Adrenal gland (tissue), 12 donors: ENCODE results near the gene MCM3AP. TPM values are rescaled to one million over a fixed set of nuclear protein-coding genes. Genes with fewer than 3 reads are reported as not detected.

ENCODE experiments used
- DNase-seq, 7 donors: peaks; one replicate each; pipeline ENCODE4 v3.0.0-alpha.2; 2019 to 2020
- H3K27ac ChIP-seq, 5 donors: fragments of 200-600 bp; sonication (generic) in 4 of 5; 1 replicate in 3 of 5; 2 replicates in 2 of 5; pipeline versions ENCODE4 v1.5.1 to v1.8.0; 2016 to 2020; ENCODE audit warnings: mild to moderate bottlenecking in 1 of 5
- H3K27me3 ChIP-seq: fragments of 200-600 bp; 2 replicates; pipeline ENCODE4 v1.8.0; 2021
- H3K36me3 ChIP-seq, 2 donors: fragments of 200-600 bp; replicated peaks in 1 of 2; 1 replicate in 1 of 2; 2 replicates in 1 of 2; pipeline versions ENCODE4 v1.5.1 to v1.8.0; 2018 to 2022
- H3K4me1 ChIP-seq, 2 donors: fragments of 200-600 bp; replicated peaks in 1 of 2; 1 replicate in 1 of 2; 2 replicates in 1 of 2; pipeline versions ENCODE4 v1.5.1 to v1.8.0; 2018 to 2021
- H3K4me3 ChIP-seq, 4 donors: fragments of 200-600 bp; sonication (generic) in 3 of 4; one replicate each; pipeline ENCODE4 v1.5.1; 2016 to 2018
- H3K9me3 ChIP-seq, 3 donors: fragments of 200-600 bp; sonication (generic) in 1 of 3; replicated peaks in 1 of 3; 1 replicate in 2 of 3; 2 replicates in 1 of 3; pipeline versions ENCODE4 v1.5.1 to v1.8.0; 2016 to 2021
- POLR2A ChIP-seq, 2 donors: fragments of 450-650 bp; IDR thresholded peaks; one replicate each; pipeline ENCODE4 v1.6.1; 2017; ENCODE audit warnings: antibody characterized with exemption in 2 of 2, mild to moderate bottlenecking in 2 of 2, moderate library complexity in 1 of 2
- WGBS, 4 donors: extraction: QIAGEN DNeasy Blood & Tissue Kit in 2 of 4; methylation state at CpG; one replicate each; pipeline versions ENCODE4 v1.1.5 to v1.1.7; 2013 to 2017; 5-methylcytosine and 5-hydroxymethylcytosine counted together
- intact Hi-C, 2 donors: fragments of 100-400 bp; cut with DNase I; formaldehyde crosslinking; loops; one replicate each; pipeline versions ENCODE4 v1.14.1 to v1.15.0; 2022 to 2023
- polyA plus RNA-seq, 3 donors: library from polyadenylated mRNA; stranded (reverse); fragments of 200-250 nt in 2 of 3; fragments of 350-450 nt in 1 of 3; fragmentation: Illumina TruSeq in 1 of 3; extraction: RNeasy Lipid Tissue Mini Kit (QIAGEN cat#74804) in 1 of 3; gene quantifications; one replicate each; pipeline ENCODE4 v1.2.3, GENCODE V29; 2013 to 2014
- total RNA-seq, 9 donors: library from RNA; depleted of rRNA in 4 of 9; stranded (reverse); fragments of >200 nt in 4 of 9; fragments of 120-200 nt in 1 of 9; fragmentation: NEBNext Ultra II Directional in 1 of 9; extraction: Animal tissue kit (Norgen Biotek cat#: 25700) in 1 of 9; gene quantifications; one replicate each; pipeline versions ENCODE4 v1.1.0 to v1.2.4, GENCODE V29; 2013 to 2023
- TF ChIP-seq, protein P1 (sequence below), 6 experiments: fragments of 450-650 bp in 4 of 6; fragments of 200-600 bp in 2 of 6; sonication (generic) in 1 of 6; IDR thresholded peaks; 1 replicate in 5 of 6; 2 replicates in 1 of 6; pipeline versions ENCODE4 v1.5.1 to v1.8.0; 2016 to 2021; ENCODE audit warnings: antibody characterized with exemption in 6 of 6, mild to moderate bottlenecking in 2 of 6, moderate library complexity in 1 of 6
- donor health status: healthy with polysubstance abuse.
- donor health status: Bipolar disorder and iron deficiency.
- donor health status: DM: yes; HTN: yes; CAD: no.
- donor health status: DM: no; HTN: no; CAD: no.
- donor health status: DM: no; HTN: no; CAD: no.
- donor health status: DM: yes; HTN: yes; CAD: no.

Gene MCM3AP
- total and polyA plus RNA-seq, 12 donors: 34.8 to 89.4 (median 70.1) TPM

DNA sequence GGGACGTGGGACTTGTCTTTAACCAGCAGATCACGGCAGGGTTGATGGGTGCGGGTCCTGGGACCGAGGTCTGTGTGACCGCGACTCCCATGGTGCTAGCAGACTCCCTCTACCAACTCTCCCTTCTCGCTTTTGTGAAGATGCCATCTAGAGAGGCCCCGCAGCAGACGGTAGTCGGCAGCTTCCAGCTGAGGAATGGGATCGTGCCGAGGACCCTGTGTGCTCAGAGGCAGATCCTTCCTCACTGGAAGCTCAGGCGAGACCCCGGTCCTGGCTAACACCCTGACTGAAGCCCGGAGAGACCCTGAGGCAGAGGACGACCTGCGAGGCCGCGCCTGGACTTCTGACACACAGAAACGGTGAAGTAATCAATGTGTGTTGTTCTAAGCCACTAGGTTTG lies 88.7 kb downstream of the MCM3AP start:
- Histone ChIP-seq H3K36me3 (peaks cover 0 to 56% of the 10 kb centered on the region in 2 donors), H3K4me1 (no peaks in the 10 kb centered on the region), H3K27me3 (no peaks in the 10 kb centered on the region), H3K9me3 (no peaks in the 10 kb centered on the region), H3K27ac (no peak overlapping the region), H3K4me3 (no peak overlapping the region)
- TF ChIP-seq, protein P1, sequence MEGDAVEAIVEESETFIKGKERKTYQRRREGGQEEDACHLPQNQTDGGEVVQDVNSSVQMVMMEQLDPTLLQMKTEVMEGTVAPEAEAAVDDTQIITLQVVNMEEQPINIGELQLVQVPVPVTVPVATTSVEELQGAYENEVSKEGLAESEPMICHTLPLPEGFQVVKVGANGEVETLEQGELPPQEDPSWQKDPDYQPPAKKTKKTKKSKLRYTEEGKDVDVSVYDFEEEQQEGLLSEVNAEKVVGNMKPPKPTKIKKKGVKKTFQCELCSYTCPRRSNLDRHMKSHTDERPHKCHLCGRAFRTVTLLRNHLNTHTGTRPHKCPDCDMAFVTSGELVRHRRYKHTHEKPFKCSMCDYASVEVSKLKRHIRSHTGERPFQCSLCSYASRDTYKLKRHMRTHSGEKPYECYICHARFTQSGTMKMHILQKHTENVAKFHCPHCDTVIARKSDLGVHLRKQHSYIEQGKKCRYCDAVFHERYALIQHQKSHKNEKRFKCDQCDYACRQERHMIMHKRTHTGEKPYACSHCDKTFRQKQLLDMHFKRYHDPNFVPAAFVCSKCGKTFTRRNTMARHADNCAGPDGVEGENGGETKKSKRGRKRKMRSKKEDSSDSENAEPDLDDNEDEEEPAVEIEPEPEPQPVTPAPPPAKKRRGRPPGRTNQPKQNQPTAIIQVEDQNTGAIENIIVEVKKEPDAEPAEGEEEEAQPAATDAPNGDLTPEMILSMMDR (IDR thresholded peaks at IDR 0.05): no peak
- no peak for TF ChIP-seq POLR2A (IDR thresholded peaks at IDR 0.05)
- DNase-seq: peak in 5 of 7 donors; percentile 9 to 46 (median 9)
- intact Hi-C loops: no loop called here
- 85 to 91% (median 87%) methylated on average over 14 to 20 of the region's 20 CpGs for WGBS, 4 donors

DNA sequence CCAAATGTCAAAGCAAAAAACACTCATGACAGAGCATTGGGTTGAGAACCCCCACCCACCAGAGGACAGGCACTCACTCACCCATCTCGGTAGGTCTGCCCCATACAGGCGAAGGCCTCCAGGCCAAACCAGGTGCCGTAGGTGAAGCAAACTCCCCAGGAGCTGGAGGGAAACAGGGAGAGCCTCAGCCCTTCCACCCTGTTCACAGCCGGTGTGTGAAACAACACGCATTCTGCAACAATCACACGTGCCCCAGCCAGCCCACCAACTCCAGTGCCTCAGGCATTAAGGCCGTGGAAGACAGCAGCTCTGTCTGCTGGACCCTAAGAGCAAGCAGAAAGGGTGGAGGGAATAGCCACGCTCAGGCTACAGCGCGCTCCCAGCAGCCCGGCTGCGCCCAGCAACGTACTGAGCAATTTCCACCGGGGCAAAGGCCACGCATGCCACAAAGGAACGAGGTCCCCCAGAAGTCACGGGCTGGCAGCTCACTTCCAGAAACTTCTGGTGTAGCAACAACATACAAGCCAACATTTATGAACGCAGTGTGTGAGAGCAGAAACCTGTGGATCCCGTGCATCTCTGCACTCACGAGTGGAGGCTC lies 89.7 kb downstream of the MCM3AP start:
- peak in 5 of 7 donors; percentile 3 to 46 (median 8) for DNase-seq
- 83 to 97% (median 92%) methylated on average over 8 to 20 of the region's 20 CpGs for WGBS, 4 donors
- H3K36me3 ChIP-seq: peaks cover 0 to 56% of the 10 kb centered on the region in 2 donors
- peaks cover 8 to 9% of the 10 kb centered on the region in 2 donors for H3K4me1 ChIP-seq
- no peaks in the 10 kb centered on the region for H3K9me3 ChIP-seq
- no peak overlapping the region for H3K27ac ChIP-seq
- H3K27me3 ChIP-seq: no peaks in the 10 kb centered on the region
- TF ChIP-seq POLR2A (IDR thresholded peaks at IDR 0.05): no peak
- TF ChIP-seq, protein P1 (IDR thresholded peaks at IDR 0.05): no peak
- H3K4me3 ChIP-seq: no peak overlapping the region
- intact Hi-C loops: no loop called here

DNA sequence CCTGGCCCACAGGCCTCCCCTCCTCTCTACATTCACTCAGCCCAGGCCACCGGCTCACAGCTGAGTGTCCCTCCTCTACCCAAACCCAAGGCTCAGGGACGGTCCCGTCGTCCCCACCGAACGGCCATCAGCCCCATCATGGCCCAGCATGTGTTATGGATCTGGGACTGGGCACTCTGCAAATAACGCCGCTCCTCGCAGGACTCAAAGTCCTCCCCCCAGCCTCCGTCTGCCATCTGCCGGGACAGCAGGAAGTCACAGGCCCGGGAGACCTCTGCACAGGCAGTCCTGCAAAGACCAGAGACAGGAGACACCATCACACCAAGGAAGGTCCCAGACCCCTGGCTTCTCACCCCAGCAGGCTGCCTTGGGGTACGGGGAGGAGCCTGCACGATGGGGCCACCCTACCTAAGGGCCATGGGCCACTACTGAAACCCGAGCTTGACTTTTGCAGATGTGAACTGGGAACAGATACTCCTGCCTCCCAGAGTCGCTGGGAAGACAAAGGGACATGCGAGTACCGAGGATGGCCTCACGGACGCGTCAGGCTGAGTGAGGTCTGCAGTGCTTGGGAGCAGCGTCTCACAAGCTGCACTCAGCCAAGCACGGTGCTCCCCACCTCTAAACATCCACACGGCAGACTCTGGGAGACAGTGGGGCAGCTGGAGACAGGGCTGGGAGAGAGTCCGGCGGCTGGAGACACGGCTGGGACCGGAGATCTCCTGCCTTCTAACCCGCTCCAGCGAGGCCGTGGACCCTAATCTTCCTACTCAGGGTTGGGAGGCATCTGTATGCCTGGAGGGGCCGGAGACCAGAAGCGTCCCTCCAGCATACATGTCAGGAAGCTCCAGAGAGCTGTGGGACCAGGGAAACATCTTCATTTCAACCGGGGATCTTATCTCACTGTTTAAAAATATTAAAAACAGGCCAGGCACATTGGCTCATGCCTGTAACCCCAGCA lies 90.8 kb downstream of the MCM3AP start:
- peak in 5 of 7 donors; percentile 4 to 42 (median 13) for DNase-seq
- 92 to 95% (median 93%) methylated on average over 26 to 34 of the region's 34 CpGs for whole genome bisulfite sequencing, 4 donors
- no peak for TF ChIP-seq POLR2A (IDR thresholded peaks at IDR 0.05)
- TF ChIP-seq, protein P1 (IDR thresholded peaks at IDR 0.05): no peak

DNA sequence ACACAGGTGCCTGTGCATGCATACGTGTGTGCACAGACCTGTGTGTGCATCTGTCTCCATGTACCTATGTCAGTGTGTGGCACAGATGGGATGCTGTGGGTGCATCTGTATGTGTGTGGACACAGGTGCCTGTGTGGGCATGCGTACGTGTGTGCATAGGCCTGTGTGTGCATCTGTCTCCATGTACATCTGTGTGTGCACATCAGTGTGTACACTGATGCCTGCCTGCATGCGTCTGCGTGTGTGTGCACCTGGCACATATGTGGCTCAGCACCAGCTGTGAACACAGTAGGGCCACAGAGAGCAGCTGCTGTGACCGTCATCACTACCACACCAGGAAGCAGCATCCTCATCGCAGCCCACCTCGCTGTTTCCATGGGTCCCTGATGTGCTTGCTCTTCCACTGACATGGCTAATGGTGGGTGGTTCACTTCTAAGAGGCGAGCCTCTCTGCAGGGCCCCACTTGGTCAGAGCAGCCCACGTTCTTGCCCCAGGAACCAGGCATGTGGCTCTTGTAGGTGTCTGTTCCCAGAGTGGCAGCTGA lies 91.5 kb downstream of the MCM3AP start:
- H3K4me3 ChIP-seq: no peak overlapping the region
- peaks cover 0 to 44% of the 10 kb centered on the region in 2 donors for H3K36me3 ChIP-seq
- H3K27me3 ChIP-seq: no peaks in the 10 kb centered on the region
- H3K4me1 ChIP-seq: peaks cover 21 to 24% of the 10 kb centered on the region in 2 donors
- no peaks in the 10 kb centered on the region for H3K9me3 ChIP-seq
- DNase-seq: peak in 4 of 7 donors; percentile 12 to 43 (median 16)
- TF ChIP-seq POLR2A (IDR thresholded peaks at IDR 0.05): no peak
- TF ChIP-seq, protein P1 (IDR thresholded peaks at IDR 0.05): no peak
- 94 to 97% (median 96%) methylated on average over 5 to 10 of the region's 10 CpGs for WGBS, 4 donors
- intact Hi-C loops: no loop called here
- no peak overlapping the region for H3K27ac ChIP-seq

More for the DNA sequence above, 90.8 kb downstream of the MCM3AP start:
- H3K36me3 ChIP-seq: peaks cover 0 to 46% of the 10 kb centered on the region in 2 donors
- intact Hi-C loops: no loop called here
- H3K27ac ChIP-seq: no peak overlapping the region
- no peaks in the 10 kb centered on the region for H3K9me3 ChIP-seq
- H3K4me3 ChIP-seq: no peak overlapping the region
- peaks cover 14 to 17% of the 10 kb centered on the region in 2 donors for H3K4me1 ChIP-seq
- H3K27me3 ChIP-seq: no peaks in the 10 kb centered on the region
